Astrocyte of the cerebellum (primary cell): ENCODE measurements around the gene PLEKHG1.

Experiments
- DNase-seq: peaks from one replicate; pipeline ENCODE4 v3.0.0-alpha.2; 2011; ENCODE audit warnings: low read depth
- H3K4me3 ChIP-seq: 2 replicates; pipeline ENCODE4 v1.5.1; 2011; ENCODE audit warnings: mild to moderate bottlenecking, low read depth, low read length, moderate library complexity
- in situ Hi-C: cut with HindIII; loops from 2 replicates; pipeline ENCODE4 v1.10.0; 2017; ENCODE audit warnings: low sequenced_read_pairs
- TF ChIP-seq, protein P1 (sequence below): IDR thresholded peaks from 2 replicates; pipeline ENCODE4 v1.5.1; 2012; ENCODE audit warnings: low read length, low read depth, moderate library complexity, mild to moderate bottlenecking; ENCODE audit errors: missing control alignments

Gene PLEKHG1

DNA sequence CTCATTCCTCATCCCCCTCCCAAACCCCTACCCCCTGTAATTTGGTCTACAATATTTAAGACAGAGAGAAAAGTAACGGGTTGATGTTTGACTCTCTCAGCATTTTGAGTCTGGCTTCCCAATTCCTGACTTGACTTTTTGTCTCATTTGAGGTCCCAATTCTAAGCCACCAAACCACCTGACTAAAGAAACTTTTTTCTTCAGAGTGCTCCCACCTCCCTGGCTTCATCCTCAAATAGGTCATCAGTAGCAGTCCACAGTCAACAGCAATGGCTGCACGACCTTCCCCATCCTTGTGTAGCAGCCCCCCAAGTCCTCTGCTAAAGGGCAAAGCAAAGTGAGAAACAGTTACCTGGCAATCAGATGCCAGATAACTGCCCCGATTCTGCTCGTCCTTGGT lies 1.8 kb downstream of the PLEKHG1 start:
- TF ChIP-seq, protein P1, sequence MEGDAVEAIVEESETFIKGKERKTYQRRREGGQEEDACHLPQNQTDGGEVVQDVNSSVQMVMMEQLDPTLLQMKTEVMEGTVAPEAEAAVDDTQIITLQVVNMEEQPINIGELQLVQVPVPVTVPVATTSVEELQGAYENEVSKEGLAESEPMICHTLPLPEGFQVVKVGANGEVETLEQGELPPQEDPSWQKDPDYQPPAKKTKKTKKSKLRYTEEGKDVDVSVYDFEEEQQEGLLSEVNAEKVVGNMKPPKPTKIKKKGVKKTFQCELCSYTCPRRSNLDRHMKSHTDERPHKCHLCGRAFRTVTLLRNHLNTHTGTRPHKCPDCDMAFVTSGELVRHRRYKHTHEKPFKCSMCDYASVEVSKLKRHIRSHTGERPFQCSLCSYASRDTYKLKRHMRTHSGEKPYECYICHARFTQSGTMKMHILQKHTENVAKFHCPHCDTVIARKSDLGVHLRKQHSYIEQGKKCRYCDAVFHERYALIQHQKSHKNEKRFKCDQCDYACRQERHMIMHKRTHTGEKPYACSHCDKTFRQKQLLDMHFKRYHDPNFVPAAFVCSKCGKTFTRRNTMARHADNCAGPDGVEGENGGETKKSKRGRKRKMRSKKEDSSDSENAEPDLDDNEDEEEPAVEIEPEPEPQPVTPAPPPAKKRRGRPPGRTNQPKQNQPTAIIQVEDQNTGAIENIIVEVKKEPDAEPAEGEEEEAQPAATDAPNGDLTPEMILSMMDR, result no peak
- H3K4me3 ChIP-seq, result peak overlapping the region; percentile 74
- DNase-seq, result no peak
- in situ Hi-C loops, result no loop called here

DNA sequence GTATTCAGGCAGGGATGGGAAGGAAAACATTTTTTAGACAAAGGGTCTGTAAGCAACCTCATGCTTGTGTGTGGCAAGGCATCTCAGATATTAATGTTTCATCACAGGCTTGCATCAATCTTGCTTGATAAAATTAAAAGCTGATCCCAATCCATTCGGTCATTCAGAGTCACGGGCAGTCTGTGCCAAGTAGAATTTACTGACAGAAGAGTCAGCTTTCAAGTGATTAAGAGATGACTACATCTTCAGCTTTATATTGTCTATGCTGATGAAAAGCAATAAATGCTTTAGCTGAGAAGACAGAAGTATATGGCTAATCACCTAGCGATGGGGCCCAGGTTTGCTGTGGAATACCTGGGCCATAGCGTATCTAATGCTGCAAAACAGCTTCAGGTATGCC lies 3.5 kb downstream of the PLEKHG1 start:
- no peak for DNase-seq
- in situ Hi-C loops, result no loop called here
- no peak overlapping the region for H3K4me3 ChIP-seq
- TF ChIP-seq, protein P1, result no peak

DNA sequence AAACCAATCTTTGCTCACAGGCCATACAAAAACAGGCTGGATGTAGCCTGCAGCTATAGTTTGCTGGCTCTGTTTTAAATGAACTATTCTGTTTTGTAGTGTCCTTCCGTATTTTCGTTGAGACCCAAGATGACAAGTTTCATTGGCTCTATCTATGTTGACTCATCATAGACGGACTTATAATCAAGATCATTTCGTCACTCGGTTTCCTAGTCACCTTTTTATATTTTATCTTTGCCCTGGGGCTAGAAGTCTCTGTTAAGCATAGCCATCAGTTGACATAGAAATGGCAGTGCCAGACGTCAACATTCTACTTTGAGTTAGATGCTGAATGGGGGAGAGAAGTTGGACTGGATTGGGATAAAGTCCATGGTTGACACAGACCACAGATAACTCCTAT lies 4.8 kb downstream of the PLEKHG1 start:
- DNase-seq, result no peak
- TF ChIP-seq, protein P1, result no peak
- no peak overlapping the region for H3K4me3 ChIP-seq
- in situ Hi-C loops, result no loop called here

DNA sequence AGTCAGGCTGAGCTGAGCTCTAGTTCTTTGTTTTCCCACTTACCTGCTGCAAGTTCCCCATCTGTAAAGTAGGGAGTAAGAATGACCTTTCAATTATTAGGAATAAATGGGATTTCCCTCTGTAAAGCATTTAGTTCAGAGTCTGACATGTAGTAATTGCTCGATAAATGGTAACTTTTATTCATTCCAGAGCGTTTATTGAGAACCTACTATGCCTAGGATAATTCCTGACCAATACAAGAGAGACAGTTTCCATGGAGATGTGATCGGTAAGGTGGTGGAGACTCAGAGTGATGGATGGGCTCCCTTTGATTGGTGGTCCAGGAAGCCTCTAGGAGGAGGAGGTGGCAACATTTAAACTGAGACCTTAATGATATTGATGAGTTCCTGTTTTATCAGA lies 5.6 kb downstream of the PLEKHG1 start:
- H3K4me3 ChIP-seq, result no peak overlapping the region
- DNase-seq, result no peak
- TF ChIP-seq, protein P1, result no peak
- in situ Hi-C loops, result no loop called here

DNA sequence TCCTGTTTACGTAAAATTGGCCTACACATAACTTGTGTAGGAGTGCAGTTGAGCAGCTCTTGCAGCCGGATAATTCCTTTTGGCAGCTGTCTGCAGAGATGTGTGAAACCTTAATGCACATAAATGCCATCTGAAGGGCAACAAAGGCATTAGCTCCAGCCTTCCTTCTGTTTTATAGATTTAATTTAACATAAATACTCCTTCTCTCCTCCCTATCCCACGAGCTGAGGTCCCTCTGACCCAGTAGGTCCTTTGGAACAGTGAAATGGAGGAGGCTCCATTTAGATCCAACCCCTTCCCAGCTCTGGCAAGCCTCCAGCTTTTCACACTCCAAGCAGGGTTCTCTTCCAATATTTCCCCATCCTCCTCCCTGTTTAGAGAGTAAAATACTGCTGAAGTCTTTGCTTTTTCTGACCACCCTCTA lies 6.5 kb downstream of the PLEKHG1 start:
- no peak overlapping the region for H3K4me3 ChIP-seq
- no peak for DNase-seq
- TF ChIP-seq, protein P1, result no peak
- in situ Hi-C loops, result no loop called here

DNA sequence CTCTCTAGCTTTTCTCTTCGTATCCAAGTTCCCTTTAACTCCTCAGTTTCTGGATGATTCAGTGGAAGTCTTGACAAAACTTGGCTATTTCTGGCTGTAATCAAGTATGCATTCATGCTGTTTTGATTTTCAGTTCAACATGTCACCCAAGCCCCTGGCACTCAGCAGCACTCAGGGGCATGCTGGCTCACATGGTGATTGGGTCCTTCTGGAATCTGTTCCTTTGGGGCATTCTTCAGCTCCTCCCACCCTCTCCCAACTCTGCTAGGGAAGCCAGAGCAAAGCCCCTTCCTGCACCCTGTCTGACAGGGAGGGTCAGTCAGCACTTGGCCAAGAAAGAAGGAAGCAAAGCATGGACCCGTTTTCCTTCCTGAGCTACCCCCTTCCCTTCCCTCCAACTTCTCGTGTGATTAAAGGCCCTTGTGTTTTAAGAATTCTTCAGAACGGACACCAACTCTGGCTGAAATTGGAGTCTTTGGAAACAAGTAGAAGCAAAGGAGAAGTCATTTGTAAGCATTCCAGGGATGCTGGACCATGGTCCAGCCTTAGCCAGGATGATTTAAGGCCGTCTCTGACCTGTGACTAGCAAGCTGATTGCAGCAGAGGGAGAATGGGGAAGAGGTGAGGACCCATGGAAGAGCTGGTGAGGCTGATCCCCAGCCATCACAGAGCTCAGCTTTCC lies 7.1 kb downstream of the PLEKHG1 start:
- no peak for DNase-seq
- in situ Hi-C loops, result no loop called here
- H3K4me3 ChIP-seq, result no peak overlapping the region
- TF ChIP-seq, protein P1, result no peak
